ENCODE data around the gene CERS6.

CERS6 gene

GRCh38 chr2:168596881-168597655 is 141.0 kb downstream of the CERS6 start:
- DNase-seq (ENCODE audit: low spot score) (no peak), FAIRE-seq (no peak)

GRCh38 chr2:168599738-168600137 is 143.7 kb downstream of the CERS6 start:
- no peak for FAIRE-seq

GRCh38 chr2:168600949-168601348 is 144.9 kb downstream of the CERS6 start:
- no peak for FAIRE-seq
- DNase-seq (ENCODE audit: low spot score): no peak

More at GRCh38 chr2:168599738-168600137, 143.7 kb downstream of the CERS6 start:
- DNase-seq (ENCODE audit: low spot score): no peak

GRCh38 chr2:168601741-168602140 is 145.7 kb downstream of the CERS6 start:
- FAIRE-seq (no peak), DNase-seq (ENCODE audit: low spot score) (no peak)

- FAIRE-seq (no peak), DNase-seq (ENCODE audit: low spot score) (no peak)
These were observed 146.3 kb downstream of the CERS6 start for GRCh38 chr2:168602379-168602778.

- FAIRE-seq (no peak), DNase-seq (ENCODE audit: low spot score) (no peak)
These were observed 146.9 kb downstream of the CERS6 start for GRCh38 chr2:168602846-168603401.

GRCh38 chr2:168603439-168603961 is 147.4 kb downstream of the CERS6 start:
- FAIRE-seq (no peak), DNase-seq (ENCODE audit: low spot score) (no peak)

GRCh38 chr2:168604252-168604651 is 148.2 kb downstream of the CERS6 start:
- no peak for FAIRE-seq
- no peak for DNase-seq (ENCODE audit: low spot score)

- FAIRE-seq: no peak
- DNase-seq (ENCODE audit: low spot score): no peak
These were observed 151.9 kb downstream of the CERS6 start for GRCh38 chr2:168607992-168608391.

- FAIRE-seq (no peak), DNase-seq (ENCODE audit: low spot score) (no peak)
These were observed 152.7 kb downstream of the CERS6 start for GRCh38 chr2:168608796-168609195.

- DNase-seq (ENCODE audit: low spot score) (no peak), FAIRE-seq (no peak)
These were observed 155.0 kb downstream of the CERS6 start for GRCh38 chr2:168611091-168611490.

- FAIRE-seq (no peak), DNase-seq (ENCODE audit: low spot score) (no peak)
These were observed 156.0 kb downstream of the CERS6 start for GRCh38 chr2:168611896-168612650.

- no peak for FAIRE-seq
These were observed 156.6 kb downstream of the CERS6 start for GRCh38 chr2:168612719-168613118.

GRCh38 chr2:168613551-168613950 is 157.5 kb downstream of the CERS6 start:
- DNase-seq (ENCODE audit: low spot score) (no peak), FAIRE-seq (no peak)

More at GRCh38 chr2:168612719-168613118, 156.6 kb downstream of the CERS6 start:
- no peak for DNase-seq (ENCODE audit: low spot score)

- no peak for DNase-seq (ENCODE audit: low spot score)
- FAIRE-seq: no peak
These were observed 158.3 kb downstream of the CERS6 start for GRCh38 chr2:168614172-168615018.

GRCh38 chr2:168620554-168620953 is 164.5 kb downstream of the CERS6 start:
- no peak for FAIRE-seq
- DNase-seq (ENCODE audit: low spot score): no peak

- peak; percentile 27 for DNase-seq (ENCODE audit: low spot score)
- peak; percentile 65 for FAIRE-seq
These were observed 166.5 kb downstream of the CERS6 start for GRCh38 chr2:168622559-168622958.

- DNase-seq (ENCODE audit: low spot score): no peak
- no peak for FAIRE-seq
These were observed 168.0 kb downstream of the CERS6 start for GRCh38 chr2:168624028-168624427.

GRCh38 chr2:168626096-168626495 is 170.0 kb downstream of the CERS6 start:
- no peak for DNase-seq (ENCODE audit: low spot score)
- FAIRE-seq: no peak

- FAIRE-seq: no peak
- DNase-seq (ENCODE audit: low spot score): no peak
These were observed 170.6 kb downstream of the CERS6 start for GRCh38 chr2:168626647-168627046.

- FAIRE-seq (no peak), DNase-seq (ENCODE audit: low spot score) (no peak)
These were observed 176.6 kb downstream of the CERS6 start for GRCh38 chr2:168632709-168633121.

Measured in RCC 7860 (cell line).